DMS53 (cell line): ENCODE measurements around the gene FAM24B.
A peak's percentile ranks its signal among the peaks of the same experiment; 100 is the strongest.
"Not testable (repeated sequence)": the region's sequence is repeated elsewhere in the genome, so short reads cannot be mapped to it uniquely, and the experiment has no call there.

ENCODE experiments used
- DNase-seq: peaks from one replicate; lab custom pipeline; 2025; lab: John Stamatoyannopoulos, UW

Gene FAM24B

GRCh38 chr10:122858042-122858441 is 21.3 kb downstream of the FAM24B start:
- not testable (repeated sequence) for DNase-seq

GRCh38 chr10:122856902-122857301 is 22.5 kb downstream of the FAM24B start:
- no peak for DNase-seq

GRCh38 chr10:122855745-122856144 is 23.6 kb downstream of the FAM24B start:
- DNase-seq = no peak

GRCh38 chr10:122854648-122855047 is 24.7 kb downstream of the FAM24B start:
- DNase-seq = peak; percentile 9

GRCh38 chr10:122853665-122854313 is 25.6 kb downstream of the FAM24B start:
- DNase-seq = no peak

- no peak for DNase-seq
Observed at GRCh38 chr10:122852261-122852660, 27.1 kb downstream of the FAM24B start.

- DNase-seq = no peak
Observed at GRCh38 chr10:122850705-122851640, 28.4 kb downstream of the FAM24B start.

GRCh38 chr10:122849900-122850605 is 29.3 kb downstream of the FAM24B start:
- peak; percentile 72 for DNase-seq

GRCh38 chr10:122849090-122849489 is 30.3 kb downstream of the FAM24B start:
- no peak for DNase-seq

GRCh38 chr10:122847782-122848604 is 31.4 kb downstream of the FAM24B start:
- DNase-seq = peak; percentile 95

- peak; percentile 45 for DNase-seq
Observed at GRCh38 chr10:122845783-122846332, 33.5 kb downstream of the FAM24B start, which contains the start of gene CUZD1. CUZD1 (minus strand) TSS chr10:122845857; CDS start chr10:122845843, 14 bp downstream.

GRCh38 chr10:122844146-122844545 is 35.2 kb downstream of the FAM24B start:
- DNase-seq = no peak

- DNase-seq = no peak
Observed at GRCh38 chr10:122841569-122841968, 37.8 kb downstream of the FAM24B start.

GRCh38 chr10:122839505-122839904 is 39.9 kb downstream of the FAM24B start:
- DNase-seq = no peak

GRCh38 chr10:122838880-122839279 is 40.5 kb downstream of the FAM24B start:
- DNase-seq = no peak

- no peak for DNase-seq
Observed at GRCh38 chr10:122835908-122836307, 43.5 kb downstream of the FAM24B start.

GRCh38 chr10:122830965-122831353 is 48.4 kb downstream of the FAM24B start:
- DNase-seq = no peak

- no peak for DNase-seq
Observed at GRCh38 chr10:122830273-122830964, 49.0 kb downstream of the FAM24B start.

GRCh38 chr10:122829454-122829853 is 49.9 kb downstream of the FAM24B start:
- no peak for DNase-seq

- DNase-seq = no peak
Observed at GRCh38 chr10:122828716-122829255, 50.6 kb downstream of the FAM24B start.
